ENCODE data around the gene KREMEN1. TPM values are rescaled to one million over a fixed set of nuclear protein-coding genes. Genes with fewer than 3 reads are reported as not detected.

Gene KREMEN1
- total and polyA plus RNA-seq, 2 experiments from 2014 or later: 7.5 to 10.5 TPM

- no peaks in the 10 kb centered on the region for H3K9me3 ChIP-seq (ENCODE audit: low read depth)
- no peak for TF ChIP-seq EZH2 (IDR thresholded peaks at IDR 0.05; ENCODE audit: borderline replicate concordance)
- no peak for TF ChIP-seq CTCF (IDR thresholded peaks at IDR 0.05; ENCODE audit: poor library complexity)
- TF ChIP-seq EZH2phosphoT487 (IDR thresholded peaks at IDR 0.05; ENCODE audit: low read depth, severe bottlenecking, unreplicated experiment): no peak
These were observed 125.4 kb downstream of the KREMEN1 start for GRCh38 chr22:29198240-29198639.

GRCh38 chr22:29199702-29200400, 127.0 kb downstream of the KREMEN1 start:
- H3K4me2 ChIP-seq: no peak overlapping the region
- H3K79me2 ChIP-seq: no peaks in the 10 kb centered on the region
- H3K9me3 ChIP-seq (ENCODE audit: low read depth): no peaks in the 10 kb centered on the region
- H3K9me2 ChIP-seq (replicated peaks; ENCODE audit: insufficient read depth): no peaks in the 10 kb centered on the region
- no peak for DNase-seq (ENCODE audit: low spot score)
- no peak overlapping the region for H3K4me3 ChIP-seq
- H3K27me3 ChIP-seq: no peaks in the 10 kb centered on the region
- no peaks in the 10 kb centered on the region for H4K20me1 ChIP-seq (ENCODE audit: insufficient read depth, poor library complexity, severe bottlenecking)
- TF ChIP-seq CTCF (IDR thresholded peaks at IDR 0.05; ENCODE audit: poor library complexity): no peak
- no peak for TF ChIP-seq EZH2 (IDR thresholded peaks at IDR 0.05; ENCODE audit: borderline replicate concordance)
- TF ChIP-seq EZH2phosphoT487 (IDR thresholded peaks at IDR 0.05; ENCODE audit: low read depth, severe bottlenecking, unreplicated experiment): no peak
- 91% methylated on average over 8 of the region's 8 CpGs for WGBS (ENCODE audit: low lambda C conversion rate, missing lambda C conversion rate)
- H3K4me1 ChIP-seq (ENCODE audit: insufficient read depth): peaks cover 9% of the 10 kb centered on the region
- H3K27ac ChIP-seq: no peak overlapping the region
- H3K36me3 ChIP-seq (replicated peaks; ENCODE audit: insufficient read depth, low read depth): no peaks in the 10 kb centered on the region
- H2AFZ ChIP-seq: no peak overlapping the region

More at GRCh38 chr22:29198240-29198639, 125.4 kb downstream of the KREMEN1 start:
- Histone ChIP-seq H3K27ac (no peak overlapping the region), H2AFZ (no peak overlapping the region), H3K79me2 (no peaks in the 10 kb centered on the region), H3K36me3 (replicated peaks; ENCODE audit: insufficient read depth, low read depth) (no peaks in the 10 kb centered on the region), H4K20me1 (ENCODE audit: insufficient read depth, poor library complexity, severe bottlenecking) (no peaks in the 10 kb centered on the region), H3K4me1 (ENCODE audit: insufficient read depth) (peaks cover 9% of the 10 kb centered on the region), H3K4me3 (no peak overlapping the region), H3K4me2 (no peak overlapping the region), H3K9me2 (replicated peaks; ENCODE audit: insufficient read depth) (no peaks in the 10 kb centered on the region), H3K27me3 (no peaks in the 10 kb centered on the region)
- no peak for DNase-seq (ENCODE audit: low spot score)
- 95% methylated on average over 5 of the region's 5 CpGs for WGBS (ENCODE audit: low lambda C conversion rate, missing lambda C conversion rate)

- Histone ChIP-seq H3K9me2 (replicated peaks; ENCODE audit: insufficient read depth) (no peaks in the 10 kb centered on the region), H3K4me1 (ENCODE audit: insufficient read depth) (peaks cover 9% of the 10 kb centered on the region), H3K4me2 (no peak overlapping the region), H3K9me3 (ENCODE audit: low read depth) (no peaks in the 10 kb centered on the region), H2AFZ (no peak overlapping the region), H4K20me1 (ENCODE audit: insufficient read depth, poor library complexity, severe bottlenecking) (no peaks in the 10 kb centered on the region), H3K36me3 (replicated peaks; ENCODE audit: insufficient read depth, low read depth) (no peaks in the 10 kb centered on the region), H3K27ac (no peak overlapping the region), H3K4me3 (no peak overlapping the region), H3K27me3 (no peaks in the 10 kb centered on the region), H3K79me2 (no peaks in the 10 kb centered on the region)
- TF ChIP-seq EZH2 (IDR thresholded peaks at IDR 0.05; ENCODE audit: borderline replicate concordance): no peak
- TF ChIP-seq CTCF (IDR thresholded peaks at IDR 0.05; ENCODE audit: poor library complexity): no peak
- no peak for TF ChIP-seq EZH2phosphoT487 (IDR thresholded peaks at IDR 0.05; ENCODE audit: low read depth, severe bottlenecking, unreplicated experiment)
- 96% methylated on average over 7 of the region's 7 CpGs for WGBS (ENCODE audit: low lambda C conversion rate, missing lambda C conversion rate)
- DNase-seq (ENCODE audit: low spot score): no peak
These were observed 128.1 kb downstream of the KREMEN1 start for GRCh38 chr22:29200901-29201300.
